HG03521 (cell line): ENCODE measurements around the gene KDM6B.
A peak's percentile ranks its signal among the peaks of the same experiment; 100 is the strongest.

Source experiments
- ATAC-seq: cut with Tn5 transposase; IDR thresholded peaks from one replicate; pipeline ENCODE4 v1.9.1; 2021; ENCODE audit warnings: mild to moderate bottlenecking, moderate library complexity; ENCODE audit not compliant: unreplicated experiment

The KDM6B gene

DNA sequence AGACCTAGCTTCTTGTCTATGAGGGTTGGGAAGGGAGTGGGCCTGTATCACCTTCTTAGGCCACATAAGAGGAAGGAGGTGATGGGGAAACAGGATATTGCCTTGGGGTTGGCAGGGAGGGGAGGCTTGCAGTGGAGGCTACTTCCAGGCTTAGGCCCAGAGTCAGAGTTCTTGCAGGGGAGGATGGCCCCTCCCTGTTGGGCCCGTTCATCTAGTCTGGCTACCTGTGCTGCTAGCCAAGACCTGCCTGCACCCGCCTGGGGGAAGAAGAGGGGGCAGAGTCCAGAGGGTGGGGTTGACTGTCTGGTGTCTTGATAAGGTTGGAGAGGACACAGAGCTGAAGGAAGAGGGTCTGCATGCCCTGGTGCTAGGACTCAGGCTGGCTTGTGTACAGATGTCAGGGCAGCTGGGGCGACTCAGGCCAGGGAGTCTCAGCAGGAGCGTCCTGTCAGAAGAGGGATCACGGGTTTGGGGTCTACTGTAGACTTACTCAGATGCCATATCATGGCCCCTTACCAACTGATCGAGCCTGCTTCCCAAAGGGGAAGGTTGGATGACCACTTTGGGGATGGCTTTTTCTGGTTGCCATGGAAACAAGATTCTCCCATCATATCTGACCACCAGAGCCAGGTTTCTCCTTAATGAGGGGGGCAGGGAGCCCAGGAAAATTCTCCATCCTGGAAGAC is 5.3 kb downstream of the KDM6B start:
- no peak for ATAC-seq

DNA sequence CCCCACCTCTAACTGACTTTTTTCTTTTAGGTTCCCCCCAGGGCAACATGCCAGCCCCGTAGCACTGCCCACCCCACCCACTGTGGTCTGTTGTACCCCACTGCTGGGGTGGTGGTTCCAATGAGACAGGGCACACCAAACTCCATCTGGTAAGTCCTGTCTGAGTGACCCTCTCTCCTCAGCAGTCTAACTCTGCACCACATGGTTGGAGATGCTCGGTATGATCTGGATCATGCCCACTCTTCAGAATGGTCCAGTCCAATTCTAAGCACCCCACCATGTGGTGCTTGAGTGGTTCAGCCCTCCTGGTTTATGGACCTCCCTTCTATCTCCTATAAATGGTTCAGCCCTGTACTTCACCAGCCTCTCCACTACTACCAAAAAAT is 5.9 kb downstream of the KDM6B start:
- ATAC-seq, result no peak

DNA sequence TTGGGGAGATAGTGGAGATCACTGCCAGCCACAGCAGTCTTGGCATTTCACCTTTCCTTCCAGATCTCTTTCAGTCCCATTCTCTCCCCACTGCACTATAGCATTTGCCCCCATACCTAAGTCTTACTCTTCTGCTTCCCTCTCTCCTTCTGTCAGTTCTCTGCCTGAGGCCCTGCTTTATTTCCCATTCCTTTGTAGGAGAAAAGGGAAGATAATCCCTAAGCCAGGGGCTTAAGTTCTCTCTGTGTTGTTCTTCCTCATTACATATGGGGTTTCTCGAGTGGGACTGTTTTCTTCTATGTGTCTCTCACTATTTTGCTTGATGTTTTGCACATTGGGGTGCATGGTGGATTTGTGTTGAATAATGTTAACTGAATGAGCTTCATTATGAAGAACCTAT is 6.4 kb downstream of the KDM6B start:
- ATAC-seq, result no peak

DNA sequence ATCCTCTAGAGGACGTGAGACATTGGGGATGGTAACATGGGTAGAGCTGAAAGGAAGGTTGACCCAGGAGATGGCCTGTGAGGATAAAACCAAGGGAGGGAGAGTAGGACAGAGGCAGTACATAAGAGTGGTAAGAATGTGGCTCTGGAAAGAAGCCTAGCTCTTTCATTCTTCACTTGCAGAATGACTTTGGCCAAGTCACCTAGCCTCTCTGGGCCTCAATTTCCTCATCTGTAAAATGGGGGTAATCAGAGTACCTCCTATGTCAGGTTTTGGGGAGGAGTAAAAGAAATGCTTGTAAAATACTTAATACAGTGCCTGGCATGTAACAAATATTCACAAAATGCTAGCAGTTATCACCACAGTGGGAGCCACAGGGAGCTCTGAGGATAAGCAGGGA is 6.9 kb downstream of the KDM6B start:
- ATAC-seq, result no peak

DNA sequence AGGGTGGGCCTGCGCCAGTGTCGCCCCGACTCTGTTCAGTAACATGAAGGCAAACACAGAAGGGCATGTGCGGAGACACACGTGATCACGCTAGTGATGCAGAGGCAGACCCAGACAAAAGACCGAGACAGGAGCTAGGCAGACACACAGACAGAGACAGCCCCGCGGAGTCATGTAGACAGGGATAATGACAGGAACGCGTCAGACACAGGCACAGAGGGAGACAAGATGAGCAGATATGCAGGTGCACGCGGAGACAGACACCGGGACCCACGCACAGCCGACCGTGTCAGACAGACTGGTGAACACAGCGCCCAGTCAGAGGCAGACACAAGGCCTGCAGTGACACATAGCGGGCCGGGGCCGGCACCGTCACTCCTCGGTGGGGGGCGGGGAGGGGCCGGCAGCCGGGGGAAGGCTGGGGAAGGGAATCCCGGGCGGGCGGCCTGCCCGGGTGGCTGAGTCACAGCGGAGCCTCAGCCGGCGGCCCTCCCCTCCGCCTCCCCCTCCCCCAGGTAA is 7.4 kb downstream of the KDM6B start:
- no peak for ATAC-seq

DNA sequence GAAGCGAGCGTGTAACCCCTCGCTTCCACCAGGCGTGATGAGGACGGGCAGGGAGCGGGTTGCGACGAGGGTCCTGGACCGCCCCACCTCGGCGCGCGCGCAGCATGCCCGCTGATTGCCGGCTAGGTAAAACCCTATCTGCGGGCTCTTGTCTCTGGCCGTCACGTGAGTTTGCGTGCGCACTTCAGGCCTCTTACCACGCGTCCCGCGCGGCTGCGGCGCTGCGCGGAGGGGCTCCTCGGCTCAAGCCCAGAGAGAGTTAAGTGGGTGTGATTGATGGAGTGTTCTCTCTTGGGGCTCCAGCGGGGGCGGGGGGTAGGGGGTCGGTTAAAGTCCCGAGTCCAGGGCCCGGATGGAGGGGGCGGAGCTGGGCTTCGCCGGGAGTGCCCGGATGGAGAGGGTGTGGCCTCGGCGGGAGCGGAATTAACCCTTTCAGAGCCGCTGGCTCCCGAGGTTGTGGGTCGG is 7.9 kb downstream of the KDM6B start:
- ATAC-seq, result peak; percentile 17

DNA sequence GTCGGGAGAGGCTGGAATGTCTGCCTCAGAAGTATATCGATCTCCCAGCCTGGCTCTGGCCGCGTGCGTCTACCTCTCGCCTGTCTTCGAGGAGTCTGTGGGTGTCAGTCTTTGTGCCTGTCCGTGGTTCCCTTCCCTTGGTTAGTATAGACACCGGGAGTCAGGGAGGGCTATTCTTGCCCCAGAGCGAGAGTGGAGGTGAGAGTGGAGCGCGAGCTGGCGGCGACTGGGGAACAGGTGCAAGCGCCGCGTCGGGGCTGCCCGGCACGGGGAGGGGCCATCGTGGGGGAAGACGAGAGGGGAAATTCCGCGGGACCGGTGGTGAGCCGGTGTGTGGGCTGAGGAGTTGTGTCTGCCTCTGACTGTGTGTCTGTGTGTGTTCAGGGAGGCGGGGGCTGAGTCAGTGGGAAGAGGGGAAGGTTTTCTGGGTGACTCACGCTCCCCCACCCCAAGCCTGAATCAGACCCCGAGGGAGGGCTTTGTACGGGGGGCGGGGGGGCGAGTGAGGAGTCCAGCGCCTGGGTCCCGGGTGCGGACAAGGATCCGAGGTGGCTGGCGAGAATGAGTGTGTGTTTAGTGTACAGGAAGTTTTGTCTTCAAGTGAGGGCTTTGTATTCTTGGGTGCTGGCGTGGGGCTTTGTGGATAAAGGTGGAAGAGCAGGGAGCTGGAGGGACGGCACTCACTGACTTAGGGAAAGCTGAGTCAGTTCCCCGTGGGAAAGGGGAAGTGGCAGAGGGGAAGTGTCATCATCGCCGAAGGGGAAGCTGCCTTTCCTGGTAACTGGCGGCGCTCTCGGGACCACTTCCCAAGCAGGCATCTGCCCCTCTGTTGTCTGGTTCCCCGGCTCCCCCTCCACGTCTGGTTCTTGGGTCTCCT is 8.6 kb downstream of the KDM6B start:
- ATAC-seq, result peak; percentile 29

DNA sequence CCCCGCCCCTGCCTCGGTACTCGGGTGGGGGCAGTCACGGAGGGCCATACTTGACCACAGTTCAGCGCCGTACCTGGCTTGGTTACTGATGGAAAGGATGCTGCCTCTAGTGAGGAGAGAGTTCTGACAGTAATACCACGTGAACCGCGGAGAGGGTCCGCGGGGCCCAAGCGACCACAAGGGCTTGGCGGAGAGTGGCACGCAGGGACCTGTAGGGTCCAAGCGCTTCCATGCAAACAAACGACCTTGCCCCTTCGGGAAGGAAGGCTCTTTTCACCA is 9.2 kb downstream of the KDM6B start:
- peak; percentile 1 for ATAC-seq

DNA sequence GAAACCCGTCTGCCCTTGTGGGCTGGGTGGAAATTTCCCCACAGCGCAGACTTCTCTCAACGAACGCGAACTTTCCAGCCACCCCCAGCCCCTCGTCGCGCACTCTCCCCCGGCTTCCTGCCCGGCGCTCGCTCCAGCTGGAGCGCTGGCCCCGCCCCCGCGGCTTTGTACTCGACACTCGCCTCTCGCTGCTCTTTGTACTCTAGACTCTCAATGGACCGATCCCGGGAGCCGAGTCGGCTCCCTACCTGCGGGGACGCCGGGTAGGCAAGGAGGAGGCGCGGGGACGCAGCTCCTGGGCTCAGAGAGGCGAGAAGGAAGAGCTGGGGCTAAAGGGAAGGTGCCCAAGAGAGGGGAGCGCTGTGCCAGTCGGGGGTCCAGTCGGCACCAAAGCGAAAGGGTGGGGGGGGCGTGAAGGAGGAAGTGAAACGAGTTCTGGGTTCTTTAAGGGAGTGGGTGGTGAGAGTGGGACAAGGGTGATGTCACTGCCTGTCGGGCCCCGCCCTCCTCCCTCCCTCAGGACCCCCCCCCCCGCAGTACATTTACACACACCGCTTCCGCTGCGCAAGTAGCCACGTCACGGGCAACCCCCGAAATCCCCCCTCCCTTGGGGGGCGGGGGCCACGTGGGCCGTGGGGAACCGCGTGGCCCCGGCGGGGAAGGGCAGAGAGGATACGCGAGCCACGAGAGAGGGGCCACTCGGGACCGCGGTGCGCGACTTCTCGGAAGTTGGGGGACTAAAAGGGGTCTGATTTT is 9.7 kb downstream of the KDM6B start:
- peak; percentile 31 for ATAC-seq

DNA sequence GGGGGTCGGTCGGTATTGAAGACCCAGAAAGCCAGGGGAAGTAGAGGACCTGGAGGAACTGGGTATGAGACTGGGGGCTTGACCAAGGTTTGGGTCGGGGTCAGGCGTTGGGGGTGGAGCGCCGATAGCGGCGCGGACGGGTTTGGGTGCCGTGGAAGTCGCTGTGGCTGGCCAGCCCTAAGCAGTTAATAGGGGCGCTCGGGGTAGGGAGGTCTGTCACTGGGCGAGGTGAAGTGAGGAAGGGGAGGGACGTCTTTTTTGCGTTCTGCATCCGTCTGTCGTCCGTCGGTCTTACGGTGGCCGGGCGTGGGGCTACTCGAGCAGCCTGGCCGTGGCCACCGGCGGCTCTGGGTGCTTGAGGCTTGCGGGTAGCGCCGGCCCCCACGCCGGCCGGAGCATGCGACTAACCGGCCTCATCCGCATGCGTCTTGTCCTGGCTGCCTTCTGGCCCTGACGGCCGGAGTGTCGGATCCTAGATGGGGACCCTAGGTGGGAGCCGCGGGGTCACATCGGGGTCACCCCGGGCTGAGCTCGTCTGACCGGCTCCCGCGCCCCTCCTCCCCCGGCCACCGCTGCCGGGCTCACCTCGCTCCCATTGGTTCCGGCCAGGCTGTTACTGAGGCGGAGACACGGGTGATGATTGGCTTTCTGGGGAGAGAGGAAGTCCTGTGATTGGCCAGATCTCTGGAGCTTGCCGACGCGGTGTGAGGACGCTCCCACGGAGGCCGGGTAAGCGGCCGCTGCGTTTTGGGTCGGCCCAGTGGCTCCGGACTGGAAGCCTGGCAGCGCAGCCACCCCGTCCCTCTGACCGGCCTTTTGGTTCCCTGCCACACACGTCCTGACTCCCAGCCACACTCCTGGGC is 10.5 kb downstream of the KDM6B start:
- peak; percentile 38 for ATAC-seq

DNA sequence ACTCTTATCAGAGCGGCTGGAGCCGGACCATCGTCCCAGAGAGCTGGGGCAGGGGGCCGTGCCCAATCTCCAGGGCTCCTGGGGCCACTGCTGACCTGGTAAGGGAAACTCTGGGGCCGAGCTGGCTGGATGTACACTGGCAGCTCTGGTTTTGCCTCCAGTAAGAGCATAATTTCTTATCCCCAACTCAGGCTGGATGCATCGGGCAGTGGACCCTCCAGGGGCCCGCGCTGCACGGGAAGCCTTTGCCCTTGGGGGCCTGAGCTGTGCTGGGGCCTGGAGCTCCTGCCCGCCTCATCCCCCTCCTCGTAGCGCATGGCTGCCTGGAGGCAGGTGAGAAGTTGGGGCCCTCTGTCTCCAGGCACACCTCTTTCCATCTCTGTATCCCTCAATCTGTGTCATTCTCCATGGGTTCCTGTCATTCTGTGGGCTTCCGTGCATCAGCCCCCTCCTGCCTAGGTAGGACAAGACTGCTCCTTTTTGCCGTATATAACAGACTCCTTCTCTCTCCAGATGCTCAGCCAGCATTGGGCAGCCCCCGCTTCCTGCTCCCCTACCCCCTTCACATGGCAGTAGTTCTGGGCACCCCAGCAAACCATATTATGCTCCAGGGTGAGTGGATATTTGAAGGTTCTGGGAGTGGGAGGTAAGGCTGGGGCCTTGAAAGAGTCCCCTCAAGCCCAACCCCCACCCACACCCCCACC is 11.5 kb downstream of the KDM6B start:
- no peak for ATAC-seq

DNA sequence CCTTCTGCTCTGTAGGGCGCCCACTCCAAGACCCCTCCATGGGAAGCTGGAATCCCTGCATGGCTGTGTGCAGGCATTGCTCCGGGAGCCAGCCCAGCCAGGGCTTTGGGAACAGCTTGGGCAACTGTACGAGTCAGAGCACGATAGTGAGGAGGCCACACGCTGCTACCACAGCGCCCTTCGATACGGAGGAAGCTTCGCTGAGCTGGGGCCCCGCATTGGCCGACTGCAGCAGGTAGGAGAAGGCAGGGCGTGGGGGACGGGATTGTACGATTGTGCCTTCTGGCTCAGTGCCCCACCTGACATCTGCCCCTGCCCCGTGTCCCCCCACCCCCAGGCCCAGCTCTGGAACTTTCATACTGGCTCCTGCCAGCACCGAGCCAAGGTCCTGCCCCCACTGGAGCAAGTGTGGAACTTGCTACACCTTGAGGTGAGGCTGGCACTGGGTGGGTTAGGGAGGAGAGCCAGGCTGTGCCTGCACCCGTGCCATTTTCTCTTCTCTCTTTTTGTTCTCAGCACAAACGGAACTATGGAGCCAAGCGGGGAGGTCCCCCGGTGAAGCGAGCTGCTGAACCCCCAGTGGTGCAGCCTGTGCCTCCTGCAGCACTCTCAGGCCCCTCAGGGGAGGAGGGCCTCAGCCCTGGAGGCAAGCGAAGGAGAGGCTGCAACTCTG is 12.2 kb downstream of the KDM6B start:
- no peak for ATAC-seq

DNA sequence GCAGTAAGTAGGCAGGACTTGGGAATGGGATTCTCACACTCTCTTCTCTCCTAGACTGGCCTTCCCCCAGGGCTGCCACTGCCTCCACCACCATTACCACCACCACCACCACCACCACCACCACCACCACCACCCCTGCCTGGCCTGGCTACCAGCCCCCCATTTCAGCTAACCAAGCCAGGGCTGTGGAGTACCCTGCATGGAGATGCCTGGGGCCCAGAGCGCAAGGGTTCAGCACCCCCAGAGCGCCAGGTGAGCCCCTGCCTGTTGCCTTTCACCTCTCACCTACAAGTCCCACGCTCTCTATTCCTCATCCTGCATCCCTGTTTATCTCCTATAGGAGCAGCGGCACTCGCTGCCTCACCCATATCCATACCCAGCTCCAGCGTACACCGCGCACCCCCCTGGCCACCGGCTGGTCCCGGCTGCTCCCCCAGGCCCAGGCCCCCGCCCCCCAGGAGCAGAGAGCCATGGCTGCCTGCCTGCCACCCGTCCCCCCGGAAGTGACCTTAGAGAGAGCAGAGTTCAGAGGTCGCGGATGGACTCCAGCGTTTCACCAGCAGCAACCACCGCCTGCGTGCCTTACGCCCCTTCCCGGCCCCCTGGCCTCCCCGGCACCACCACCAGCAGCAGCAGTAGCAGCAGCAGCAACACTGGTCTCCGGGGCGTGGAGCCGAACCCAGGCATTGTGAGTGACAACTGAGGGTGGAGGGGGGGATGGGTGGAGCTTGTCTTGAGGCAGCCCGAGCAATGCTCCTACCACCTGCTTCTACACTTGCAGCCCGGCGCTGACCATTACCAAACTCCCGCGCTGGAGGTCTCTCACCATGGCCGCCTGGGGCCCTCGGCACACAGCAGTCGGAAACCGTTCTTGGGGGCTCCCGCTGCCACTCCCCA is 13.0 kb downstream of the KDM6B start:
- no peak for ATAC-seq

DNA sequence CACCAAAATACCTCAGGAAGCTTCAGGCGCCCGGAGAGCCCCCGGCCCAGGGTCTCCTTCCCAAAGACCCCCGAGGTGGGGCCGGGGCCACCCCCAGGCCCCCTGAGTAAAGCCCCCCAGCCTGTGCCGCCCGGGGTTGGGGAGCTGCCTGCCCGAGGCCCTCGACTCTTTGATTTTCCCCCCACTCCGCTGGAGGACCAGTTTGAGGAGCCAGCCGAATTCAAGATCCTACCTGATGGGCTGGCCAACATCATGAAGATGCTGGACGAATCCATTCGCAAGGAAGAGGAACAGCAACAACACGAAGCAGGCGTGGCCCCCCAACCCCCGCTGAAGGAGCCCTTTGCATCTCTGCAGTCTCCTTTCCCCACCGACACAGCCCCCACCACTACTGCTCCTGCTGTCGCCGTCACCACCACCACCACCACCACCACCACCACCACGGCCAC is 14.1 kb downstream of the KDM6B start:
- ATAC-seq, result no peak

DNA sequence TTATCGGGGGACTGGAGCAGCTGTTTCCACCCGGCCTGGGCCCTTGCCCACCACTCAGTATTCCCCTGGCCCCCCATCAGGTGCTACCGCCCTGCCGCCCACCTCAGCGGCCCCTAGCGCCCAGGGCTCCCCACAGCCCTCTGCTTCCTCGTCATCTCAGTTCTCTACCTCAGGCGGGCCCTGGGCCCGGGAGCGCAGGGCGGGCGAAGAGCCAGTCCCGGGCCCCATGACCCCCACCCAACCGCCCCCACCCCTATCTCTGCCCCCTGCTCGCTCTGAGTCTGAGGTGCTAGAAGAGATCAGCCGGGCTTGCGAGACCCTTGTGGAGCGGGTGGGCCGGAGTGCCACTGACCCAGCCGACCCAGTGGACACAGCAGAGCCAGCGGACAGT is 14.7 kb downstream of the KDM6B start:
- no peak for ATAC-seq

DNA sequence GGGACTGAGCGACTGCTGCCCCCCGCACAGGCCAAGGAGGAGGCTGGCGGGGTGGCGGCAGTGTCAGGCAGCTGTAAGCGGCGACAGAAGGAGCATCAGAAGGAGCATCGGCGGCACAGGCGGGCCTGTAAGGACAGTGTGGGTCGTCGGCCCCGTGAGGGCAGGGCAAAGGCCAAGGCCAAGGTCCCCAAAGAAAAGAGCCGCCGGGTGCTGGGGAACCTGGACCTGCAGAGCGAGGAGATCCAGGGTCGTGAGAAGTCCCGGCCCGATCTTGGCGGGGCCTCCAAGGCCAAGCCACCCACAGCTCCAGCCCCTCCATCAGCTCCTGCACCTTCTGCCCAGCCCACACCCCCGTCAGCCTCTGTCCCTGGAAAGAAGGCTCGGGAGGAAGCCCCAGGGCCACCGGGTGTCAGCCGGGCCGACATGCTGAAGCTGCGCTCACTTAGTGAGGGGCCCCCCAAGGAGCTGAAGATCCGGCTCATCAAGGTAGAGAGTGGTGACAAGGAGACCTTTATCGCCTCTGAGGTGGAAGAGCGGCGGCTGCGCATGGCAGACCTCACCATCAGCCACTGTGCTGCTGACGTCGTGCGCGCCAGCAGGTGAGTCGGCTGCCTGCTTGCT is 15.2 kb downstream of the KDM6B start:
- no peak for ATAC-seq

DNA sequence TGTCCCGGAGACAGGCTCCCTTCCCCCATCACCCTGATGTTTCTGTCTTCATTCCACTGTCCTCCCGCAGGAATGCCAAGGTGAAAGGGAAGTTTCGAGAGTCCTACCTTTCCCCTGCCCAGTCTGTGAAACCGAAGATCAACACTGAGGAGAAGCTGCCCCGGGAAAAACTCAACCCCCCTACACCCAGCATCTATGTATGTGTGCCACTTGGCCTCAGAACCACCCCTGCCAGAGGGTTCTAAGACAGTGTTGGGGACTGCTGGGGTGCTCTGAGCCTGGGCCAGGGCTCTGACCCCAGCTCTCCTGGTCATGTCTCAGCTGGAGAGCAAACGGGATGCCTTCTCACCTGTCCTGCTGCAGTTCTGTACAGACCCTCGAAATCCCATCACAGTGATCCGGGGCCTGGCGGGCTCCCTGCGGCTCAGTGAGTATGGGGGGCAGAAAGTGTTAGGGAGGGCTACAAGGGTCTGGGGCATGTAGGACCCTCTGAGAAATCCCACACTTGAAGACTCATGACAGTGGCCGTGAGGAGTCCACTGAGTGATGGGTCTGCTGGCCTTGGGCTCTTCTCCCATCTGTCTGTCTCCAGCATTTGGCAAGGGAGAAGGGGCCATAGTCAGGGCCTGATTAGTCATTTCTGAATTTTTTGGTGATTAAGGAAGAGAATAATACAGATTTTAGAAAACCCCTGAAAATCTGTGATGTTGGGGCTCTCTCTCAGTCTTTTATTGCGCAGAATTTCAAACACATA is 15.9 kb downstream of the KDM6B start:
- ATAC-seq, result no peak
